Measurements from ENCODE around the gene OOSP4B. TPM values are rescaled to one million over a fixed set of nuclear protein-coding genes. Genes with fewer than 3 reads are reported as not detected.

OOSP4B gene
- polyA plus RNA-seq, 1 of the 3 experiments (the other 2 are of a cell fraction): not detected

- POLR2A ChIA-PET: no interaction called here
- no peak within 1 kb of the TSS for H3K9ac ChIP-seq
These were observed 39.5 kb downstream of the OOSP4B start, which contains the start of gene MS4A3 for GRCh38 chr11:60056349-60056969. TSS of gene MS4A3 (plus strand) at chr11:60056665. CDS start at chr11:60061161, 4,496 bp downstream.

GRCh38 chr11:60059052-60059451 is 42.1 kb downstream of the OOSP4B start:
- H4K20me1 ChIP-seq (ENCODE audit: insufficient read depth): no peaks in the 10 kb centered on the region
- 14% methylated on average over 3 of the region's 3 CpGs for WGBS (ENCODE audit: low lambda C conversion rate)
- H3F3A ChIP-seq (replicated peaks; ENCODE audit: insufficient read depth): no peaks in the 10 kb centered on the region
- H2AFZ ChIP-seq (ENCODE audit: low read depth): no peak overlapping the region
- H3K4me3 ChIP-seq (ENCODE audit: low read depth in 2 of 2, low read length in 1 of 2): no peak overlapping the region
- TF ChIP-seq TEAD4 (IDR thresholded peaks at IDR 0.05; ENCODE audit: borderline replicate concordance, insufficient read depth) (no peak), FOXJ3 (CRISPR knock-in tag; IDR thresholded peaks at IDR 0.05) (no peak), RXRA (IDR thresholded peaks at IDR 0.05; ENCODE audit: borderline replicate concordance, low read depth) (no peak), SIN3A (IDR thresholded peaks at IDR 0.05; ENCODE audit: borderline replicate concordance, low read depth, low read length) (no peak), RCOR1 (IDR thresholded peaks at IDR 0.05; ENCODE audit: low read length) (no peak), GABPA (IDR thresholded peaks at IDR 0.05; ENCODE audit: low read depth) (no peak), MXI1 (IDR thresholded peaks at IDR 0.05; ENCODE audit: low read depth, low read length) (no peak), RAD21 (IDR thresholded peaks at IDR 0.05; ENCODE audit: low read length) (no peak), MEF2A (IDR thresholded peaks at IDR 0.05; ENCODE audit: borderline replicate concordance, low read depth) (no peak), EZH2phosphoT487 (IDR thresholded peaks at IDR 0.05; ENCODE audit: borderline replicate concordance, low read depth) (no peak), CTCF (IDR thresholded peaks at IDR 0.05) (no peak), JUND (IDR thresholded peaks at IDR 0.05) (no peak), ZBTB33 (IDR thresholded peaks at IDR 0.05; ENCODE audit: borderline replicate concordance, low read depth) (no peak), GATA2 (CRISPR knock-in tag; IDR thresholded peaks at IDR 0.05) (no peak), USF1 (IDR thresholded peaks at IDR 0.05; ENCODE audit: borderline replicate concordance, low read depth) (no peak), YY1 (IDR thresholded peaks at IDR 0.05; ENCODE audit: low read depth) (no peak), REST (IDR thresholded peaks at IDR 0.05; ENCODE audit: low read depth, low read length) (no peak), EP300 (IDR thresholded peaks at IDR 0.05; ENCODE audit: borderline replicate concordance in 1 of 2, low read depth in 1 of 2, low read length in 1 of 2) (no peak), POLR2AphosphoS5 (IDR thresholded peaks at IDR 0.05; ENCODE audit: low read depth, low read length) (no peak)
- POLR2A ChIA-PET: no interaction called here
- H3K9me2 ChIP-seq: no peaks in the 10 kb centered on the region
- H3K36me3 ChIP-seq (replicated peaks in 1 of 2; ENCODE audit: control insufficient read depth in 1 of 2, insufficient read depth in 2 of 2, low read length in 1 of 2): no peaks in the 10 kb centered on the region
- H3K9me3 ChIP-seq: no peaks in the 10 kb centered on the region
- no peak overlapping the region for H3K9ac ChIP-seq
- H3K4me1 ChIP-seq (ENCODE audit: control insufficient read depth in 1 of 2, insufficient read depth in 2 of 2, low read depth in 1 of 2, low read length in 1 of 2): no peaks in the 10 kb centered on the region
- no peak overlapping the region for H3K4me2 ChIP-seq
- DNase-seq: no peak
- no peaks in the 10 kb centered on the region; the same call in 1 of the 2 replicates for H3K27me3 ChIP-seq (ENCODE audit: insufficient read depth)
- CTCF ChIA-PET: interaction anchor here (1.1 kb wide), 1 partner anchor 134 kb away, joined by 3 read pairs; no protein-coding TSS in a partner anchor
- no peak overlapping the region for H3K27ac ChIP-seq (ENCODE audit: low read depth in 2 of 2, low read length in 1 of 2)
- H3K79me2 ChIP-seq (ENCODE audit: insufficient read depth): no peaks in the 10 kb centered on the region

More at GRCh38 chr11:60056349-60056969, 39.5 kb downstream of the OOSP4B start, which contains the start of gene MS4A3:
- CTCF ChIA-PET: interaction anchor here (0.6 kb wide), 1 partner anchor 58 kb away, joined by 3 read pairs; no protein-coding TSS in a partner anchor
- no peak for TF ChIP-seq MEF2A (IDR thresholded peaks at IDR 0.05; ENCODE audit: borderline replicate concordance, low read depth)
- Histone ChIP-seq H3K27ac (ENCODE audit: low read depth in 2 of 2, low read length in 1 of 2) (no peak within 1 kb of the TSS), H2AFZ (ENCODE audit: low read depth) (no peak within 1 kb of the TSS), H3K4me1 (ENCODE audit: control insufficient read depth in 1 of 2, insufficient read depth in 2 of 2, low read depth in 1 of 2, low read length in 1 of 2) (no peaks in the 10 kb centered on the region), H3K36me3 (replicated peaks in 1 of 2; ENCODE audit: control insufficient read depth in 1 of 2, insufficient read depth in 2 of 2, low read length in 1 of 2) (no peaks in the 10 kb centered on the region), H3K9me2 (no peaks in the 10 kb centered on the region), H3K79me2 (ENCODE audit: insufficient read depth) (no peaks in the 10 kb centered on the region), H3K4me3 (ENCODE audit: low read depth in 2 of 2, low read length in 1 of 2) (no peak within 1 kb of the TSS; a peak in 1 of 4 replicates), H3K4me2 (no peak within 1 kb of the TSS), H4K20me1 (ENCODE audit: insufficient read depth) (no peaks in the 10 kb centered on the region), H3F3A (replicated peaks; ENCODE audit: insufficient read depth) (no peaks in the 10 kb centered on the region), H3K9me3 (no peaks in the 10 kb centered on the region), H3K27me3 (ENCODE audit: insufficient read depth) (no peaks in the 10 kb centered on the region; the same call in 1 of the 2 replicates)
- 19% methylated on average over 8 of the region's 8 CpGs for WGBS (ENCODE audit: low lambda C conversion rate)
- no peak for DNase-seq

Measured in SK-N-SH (cell line).